Chondrocyte (in vitro differentiated cells): Measurements from ENCODE around the gene CERS3. TPM values are rescaled to one million over a fixed set of nuclear protein-coding genes. Genes with fewer than 3 reads are reported as not detected.

Experiments
- DNase-seq: peaks from one replicate; pipeline ENCODE4 v3.0.0; 2021; ENCODE audit warnings: mixed read lengths, low spot score
- H3K27ac Mint-ChIP-seq: one replicate; pipeline ENCODE4 v1.8.0; 2021; ENCODE audit warnings: mild to moderate bottlenecking, moderate library complexity, mixed read lengths; ENCODE audit not compliant: unreplicated experiment
- H3K27me3 Mint-ChIP-seq: 2 replicates; pipeline ENCODE4 v1.8.0; 2021; ENCODE audit warnings: low read depth, mixed read lengths
- H3K36me3 Mint-ChIP-seq: 2 replicates; pipeline ENCODE4 v1.8.0; 2021; ENCODE audit warnings: low read depth, mixed read lengths
- H3K4me1 Mint-ChIP-seq: 2 replicates; pipeline ENCODE4 v1.8.0; 2021; ENCODE audit warnings: low read depth, mild to moderate bottlenecking, mixed read lengths
- H3K4me3 Mint-ChIP-seq: one replicate; pipeline ENCODE4 v1.8.0; 2021; ENCODE audit warnings: mild to moderate bottlenecking, moderate library complexity, mixed read lengths; ENCODE audit not compliant: unreplicated experiment
- H3K9me3 Mint-ChIP-seq: 2 replicates; pipeline ENCODE4 v1.8.0; 2021; ENCODE audit warnings: low read depth, mixed read lengths
- CTCF ChIP-seq: fragments of 200-600 bp; sonication (generic); IDR thresholded peaks from 2 replicates; pipeline ENCODE4 v1.5.0; 2021; ENCODE audit warnings: antibody characterized with exemption, mild to moderate bottlenecking, moderate library complexity
- total RNA-seq: library from RNA; stranded (reverse); gene quantifications from 3 replicates; pipeline ENCODE4 v1.2.1, GENCODE V29; 2021

CERS3 gene
- total RNA-seq, 1 donor from 2014 or later: not detected

DNA sequence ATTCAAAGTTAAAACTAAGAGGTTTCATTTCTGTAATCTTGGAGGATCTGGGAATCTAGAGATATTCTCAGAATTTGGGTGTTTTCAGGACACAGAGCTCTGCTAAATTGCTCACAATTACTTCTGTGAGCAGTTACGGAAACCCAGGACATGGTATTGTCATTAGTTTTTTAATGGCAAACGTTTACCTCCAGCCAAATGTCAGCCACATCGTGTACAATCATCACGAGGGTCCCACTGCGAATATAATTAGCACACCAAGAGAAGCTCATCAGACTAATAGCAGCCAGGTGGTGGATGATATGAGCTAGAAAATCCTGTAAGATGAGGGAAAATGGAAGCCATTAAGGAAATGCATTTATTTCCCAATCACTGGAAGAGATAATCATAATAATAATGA is 56.0 kb downstream of the CERS3 start:
- no peak overlapping the region for H3K27ac Mint-ChIP-seq
- no peak for DNase-seq

DNA sequence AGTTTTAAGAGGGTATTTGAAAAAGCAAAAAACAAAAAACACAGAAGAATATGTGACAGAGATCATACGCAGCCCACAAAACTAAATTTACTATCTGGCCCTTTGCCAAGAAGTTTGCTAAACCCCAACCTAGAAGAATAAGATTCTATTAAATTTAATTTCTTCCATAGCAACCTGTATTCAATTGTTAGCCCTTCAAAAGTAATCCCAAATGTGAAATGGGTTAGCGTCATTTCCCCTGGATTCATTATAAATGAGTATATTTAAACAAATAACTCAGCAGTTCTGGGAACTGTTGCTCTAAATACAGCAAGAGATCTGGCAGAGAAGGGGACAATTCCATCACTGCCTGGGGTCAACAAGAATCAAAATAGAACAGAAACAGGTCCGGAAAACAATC is 56.8 kb downstream of the CERS3 start:
- Mint-ChIP-seq H3K27ac (no peak overlapping the region), H3K27me3 (no peaks in the 10 kb centered on the region), H3K36me3 (no peaks in the 10 kb centered on the region), H3K4me3 (no peak overlapping the region), H3K4me1 (peaks cover 4% of the 10 kb centered on the region), H3K9me3 (peaks cover 10% of the 10 kb centered on the region)
- no peak for TF ChIP-seq CTCF
- no peak for DNase-seq

More for the DNA sequence above, 56.0 kb downstream of the CERS3 start:
- Mint-ChIP-seq H3K9me3 (peaks cover 16% of the 10 kb centered on the region), H3K4me1 (peaks cover 4% of the 10 kb centered on the region), H3K36me3 (no peaks in the 10 kb centered on the region), H3K27me3 (no peaks in the 10 kb centered on the region), H3K4me3 (no peak overlapping the region)
- TF ChIP-seq CTCF: no peak

GRCh38 chr15:100468285-100468684 is 60.5 kb downstream of the CERS3 start:
- Mint-ChIP-seq H3K9me3 (peaks cover under 1% of the 10 kb centered on the region), H3K27me3 (no peaks in the 10 kb centered on the region), H3K27ac (no peak overlapping the region), H3K36me3 (no peaks in the 10 kb centered on the region), H3K4me1 (peaks cover 4% of the 10 kb centered on the region), H3K4me3 (no peak overlapping the region)
- DNase-seq: no peak
- no peak for TF ChIP-seq CTCF

GRCh38 chr15:100466073-100466472 is 62.7 kb downstream of the CERS3 start:
- Mint-ChIP-seq H3K4me1 (peaks cover 4% of the 10 kb centered on the region), H3K27ac (no peak overlapping the region), H3K36me3 (no peaks in the 10 kb centered on the region), H3K9me3 (no peaks in the 10 kb centered on the region), H3K27me3 (no peaks in the 10 kb centered on the region), H3K4me3 (no peak overlapping the region)
- TF ChIP-seq CTCF: no peak
- no peak for DNase-seq

GRCh38 chr15:100464888-100465287 is 63.9 kb downstream of the CERS3 start:
- Mint-ChIP-seq H3K36me3 (no peaks in the 10 kb centered on the region), H3K9me3 (no peaks in the 10 kb centered on the region), H3K4me3 (no peak overlapping the region), H3K27me3 (no peaks in the 10 kb centered on the region), H3K27ac (no peak overlapping the region), H3K4me1 (peaks cover 4% of the 10 kb centered on the region)
- no peak for DNase-seq
- no peak for TF ChIP-seq CTCF
